BJ (cell line): ENCODE data around the gene SLF2. TPM values are rescaled to one million over a fixed set of nuclear protein-coding genes. Genes with fewer than 3 reads are reported as not detected.
A peak's percentile ranks its signal among the peaks of the same experiment; 100 is the strongest.

Source experiments
- CTCF ChIA-PET: fragments of 350-600 bp; formaldehyde crosslinking; extraction: SDS; loops from one replicate; lab custom pipeline; 2021; ENCODE audit warnings: antibody characterized with exemption, inconsistent platforms; lab: Yijun Ruan, JAX
- POLR2A ChIA-PET: fragments of 300-600 bp; sonication (Branson Sonifier 250); formaldehyde crosslinking; extraction: SDS; loops from one replicate; lab custom pipeline; 2021; ENCODE audit warnings: antibody characterized with exemption; lab: Charles Lee
- DNase-seq: peaks from one replicate; pipeline ENCODE4 v3.0.0-alpha.2; 2011; ENCODE audit warnings: low read depth
- H3K27me3 ChIP-seq: 2 replicates; pipeline ENCODE4 v1.6.0; 2011; ENCODE audit warnings: low read length; ENCODE audit not compliant: control insufficient read depth, insufficient read depth
- H3K36me3 ChIP-seq: 2 replicates; pipeline ENCODE4 v1.5.1; 2011; ENCODE audit warnings: low read length; ENCODE audit not compliant: control insufficient read depth, insufficient read depth
- H3K4me3 ChIP-seq: 2 replicates; pipeline ENCODE4 v1.5.1; 2011; ENCODE audit warnings: low read depth, mild to moderate bottlenecking, control low read depth, low read length
- polyA plus RNA-seq: library from polyadenylated mRNA; depleted of rRNA; stranded (reverse); fragments of >200 nt; gene quantifications from 2 replicates; pipeline ENCODE4 v1.2.3, GENCODE V29; 2011
- TF ChIP-seq, protein P1 (sequence below): IDR thresholded peaks from 2 replicates; pipeline ENCODE4 v1.5.1; 2011; ENCODE audit warnings: low read depth, mild to moderate bottlenecking, control low read depth, inconsistent platforms, low read length, moderate library complexity; ENCODE audit not compliant: insufficient read depth

Gene SLF2
- polyA plus RNA-seq, 1 experiment, result 6.8 TPM

DNA sequence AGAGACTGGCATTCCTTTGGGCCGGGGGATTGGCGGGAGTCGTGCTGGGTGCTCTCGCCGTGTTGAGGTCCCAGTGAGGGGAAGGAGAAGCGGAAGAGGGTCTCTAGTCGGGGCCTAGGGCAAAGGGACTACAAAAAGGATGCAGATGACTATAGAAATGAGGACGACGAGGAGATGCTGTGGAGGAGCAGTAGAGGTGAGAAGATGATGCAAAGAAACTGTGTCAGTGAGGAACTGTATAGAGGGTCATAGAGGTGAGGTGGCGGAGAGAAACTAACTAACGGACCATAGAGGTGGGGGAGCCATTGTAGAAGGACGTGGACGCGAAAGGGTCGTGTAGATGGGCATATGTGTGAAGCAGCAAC, 74.9 kb downstream of the SLF2 start:
- H3K36me3 ChIP-seq, result peaks cover 19% of the 10 kb centered on the region
- TF ChIP-seq, protein P1, sequence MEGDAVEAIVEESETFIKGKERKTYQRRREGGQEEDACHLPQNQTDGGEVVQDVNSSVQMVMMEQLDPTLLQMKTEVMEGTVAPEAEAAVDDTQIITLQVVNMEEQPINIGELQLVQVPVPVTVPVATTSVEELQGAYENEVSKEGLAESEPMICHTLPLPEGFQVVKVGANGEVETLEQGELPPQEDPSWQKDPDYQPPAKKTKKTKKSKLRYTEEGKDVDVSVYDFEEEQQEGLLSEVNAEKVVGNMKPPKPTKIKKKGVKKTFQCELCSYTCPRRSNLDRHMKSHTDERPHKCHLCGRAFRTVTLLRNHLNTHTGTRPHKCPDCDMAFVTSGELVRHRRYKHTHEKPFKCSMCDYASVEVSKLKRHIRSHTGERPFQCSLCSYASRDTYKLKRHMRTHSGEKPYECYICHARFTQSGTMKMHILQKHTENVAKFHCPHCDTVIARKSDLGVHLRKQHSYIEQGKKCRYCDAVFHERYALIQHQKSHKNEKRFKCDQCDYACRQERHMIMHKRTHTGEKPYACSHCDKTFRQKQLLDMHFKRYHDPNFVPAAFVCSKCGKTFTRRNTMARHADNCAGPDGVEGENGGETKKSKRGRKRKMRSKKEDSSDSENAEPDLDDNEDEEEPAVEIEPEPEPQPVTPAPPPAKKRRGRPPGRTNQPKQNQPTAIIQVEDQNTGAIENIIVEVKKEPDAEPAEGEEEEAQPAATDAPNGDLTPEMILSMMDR, result no peak
- POLR2A ChIA-PET, result no interaction called here
- CTCF ChIA-PET, result interaction anchor here (1.9 to 21.8 kb wide), 2 partner anchors 10 to 29 kb away, joined by 10 to 479 read pairs; no protein-coding TSS in a partner anchor
- H3K27me3 ChIP-seq, result no peaks in the 10 kb centered on the region
- peak overlapping the region; percentile 95 for H3K4me3 ChIP-seq
- DNase-seq, result no peak

DNA sequence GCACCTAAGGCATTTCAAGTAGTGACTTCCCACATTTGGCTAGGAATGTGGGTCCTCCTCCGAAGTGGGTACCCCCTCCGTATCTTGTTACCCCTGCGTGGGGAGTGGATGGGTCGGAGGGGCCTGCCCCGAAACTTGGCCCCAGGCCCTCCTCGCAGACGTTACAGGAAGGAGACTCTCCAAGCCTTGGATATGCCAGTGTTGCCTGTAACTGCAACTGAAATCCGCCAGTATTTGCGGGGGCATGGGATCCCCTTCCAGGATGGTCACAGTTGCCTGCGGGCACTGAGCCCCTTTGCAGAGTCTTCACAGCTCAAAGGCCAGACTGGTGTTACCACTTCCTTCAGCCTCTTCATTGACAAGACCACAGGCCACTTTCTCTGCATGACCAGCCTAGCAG, 75.4 kb downstream of the SLF2 start:
- Histone ChIP-seq H3K36me3 (peaks cover 19% of the 10 kb centered on the region), H3K4me3 (peak overlapping the region; percentile 95), H3K27me3 (no peaks in the 10 kb centered on the region)
- CTCF ChIA-PET, result interaction anchor here (1.8 to 21.8 kb wide), 3 partner anchors 10 to 29 kb away, joined by 15 to 479 read pairs (median 237); partner anchors contain the start of gene LZTS2
- TF ChIP-seq, protein P1, result no peak
- POLR2A ChIA-PET, result no interaction called here
- no peak for DNase-seq

DNA sequence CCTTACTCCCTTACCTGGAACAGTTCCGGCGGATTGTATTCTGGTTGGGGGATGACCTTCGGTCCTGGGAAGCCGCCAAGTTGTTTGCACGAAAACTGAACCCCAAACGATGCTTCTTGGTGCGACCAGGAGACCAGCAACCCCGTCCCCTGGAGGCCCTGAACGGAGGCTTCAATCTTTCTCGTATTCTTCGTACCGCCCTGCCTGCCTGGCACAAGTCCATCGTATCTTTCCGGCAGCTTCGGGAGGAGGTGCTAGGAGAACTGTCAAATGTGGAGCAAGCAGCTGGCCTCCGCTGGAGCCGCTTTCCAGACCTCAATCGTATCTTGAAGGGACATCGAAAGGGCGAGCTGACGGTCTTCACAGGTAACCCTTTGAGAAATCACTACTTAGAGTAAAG, 76.3 kb downstream of the SLF2 start:
- TF ChIP-seq, protein P1, result no peak
- peaks cover 22% of the 10 kb centered on the region for H3K36me3 ChIP-seq
- no peak for DNase-seq
- ChIA-PET CTCF (interaction anchor here (1.4 to 21.8 kb wide), 4 partner anchors 9 to 36 kb away, joined by 4 to 479 read pairs (median 126); partner anchors contain the start of gene LZTS2), POLR2A (no interaction called here)
- no peaks in the 10 kb centered on the region for H3K27me3 ChIP-seq
- no peak overlapping the region for H3K4me3 ChIP-seq

DNA sequence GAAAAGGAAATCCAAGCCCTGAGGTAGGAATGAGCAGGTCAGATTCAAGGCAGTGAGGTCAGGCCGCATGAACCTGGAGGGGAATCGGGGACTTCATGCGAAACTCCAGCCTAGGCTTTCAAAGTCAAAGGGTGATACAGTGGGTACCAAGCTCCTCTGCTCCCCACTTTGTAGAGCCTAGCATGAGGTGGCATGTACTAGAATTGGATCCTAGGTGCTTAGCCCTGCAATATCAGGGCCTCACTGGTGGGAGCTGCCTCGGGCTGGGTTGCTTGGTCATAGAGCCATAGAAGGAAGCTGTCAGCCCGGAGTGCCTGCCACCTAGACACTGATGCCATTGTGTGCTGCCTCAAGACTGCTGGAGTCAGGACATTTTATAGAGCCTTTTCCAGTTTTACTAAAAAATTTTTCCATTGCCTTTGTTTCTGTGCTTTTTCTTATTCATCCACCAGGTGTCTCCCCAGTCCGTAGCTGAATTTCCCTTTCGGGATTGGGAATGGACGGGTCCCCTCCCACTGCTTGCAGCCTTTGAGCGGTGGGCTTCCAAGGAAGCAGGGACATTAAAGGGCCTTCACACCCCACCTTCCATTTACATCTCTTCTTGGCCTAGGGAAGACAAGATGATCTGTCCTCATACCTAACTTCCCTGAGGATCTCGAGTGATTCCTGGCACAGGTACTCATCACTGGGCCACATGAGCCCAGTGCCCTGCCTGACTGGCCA, 81.4 kb downstream of the SLF2 start:
- TF ChIP-seq, protein P1, result peak; percentile 72
- DNase-seq, result no peak
- peaks cover 19% of the 10 kb centered on the region for H3K36me3 ChIP-seq
- H3K4me3 ChIP-seq, result no peak overlapping the region
- H3K27me3 ChIP-seq, result no peaks in the 10 kb centered on the region
- ChIA-PET POLR2A (no interaction called here), CTCF (interaction anchor here (0.6 to 21.8 kb wide), 13 partner anchors 9 to 173 kb away, joined by 3 to 479 read pairs (median 6); partner anchors contain the start of genes KAZALD1 and SEMA4G)

DNA sequence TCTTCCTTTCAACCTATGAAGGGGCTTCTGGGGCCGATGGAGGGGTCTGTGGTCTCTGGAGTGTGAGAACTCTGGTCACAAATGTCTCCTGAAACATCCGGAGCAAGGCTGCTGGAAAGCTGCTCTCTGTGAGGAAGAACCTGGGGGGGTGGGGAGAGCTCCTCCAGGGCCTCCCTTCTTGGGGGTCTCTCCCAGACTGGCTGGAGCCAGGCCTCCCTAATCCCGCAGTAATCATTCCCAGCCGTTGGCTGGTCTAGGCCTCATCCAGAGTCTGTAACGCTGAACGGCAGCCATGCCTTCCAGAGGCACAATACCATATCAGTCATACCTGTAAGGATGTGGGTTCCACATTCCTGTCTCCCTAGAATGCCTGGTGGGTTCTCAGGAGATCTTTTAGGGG, 82.4 kb downstream of the SLF2 start:
- H3K4me3 ChIP-seq, result no peak overlapping the region
- TF ChIP-seq, protein P1, result no peak
- CTCF ChIA-PET, result interaction anchor here (0.6 to 21.8 kb wide), 6 partner anchors 14 to 86 kb away, joined by 3 to 479 read pairs (median 6); no protein-coding TSS in a partner anchor
- DNase-seq, result no peak
- H3K36me3 ChIP-seq, result peaks cover 15% of the 10 kb centered on the region
- no peaks in the 10 kb centered on the region for H3K27me3 ChIP-seq
- POLR2A ChIA-PET, result no interaction called here
